HG03159 (cell line): ENCODE data around the gene MMP10.

Source experiments
- ATAC-seq: cut with Tn5 transposase; IDR thresholded peaks from one replicate; pipeline ENCODE4 v1.9.1; 2021; ENCODE audit warnings: mild to moderate bottlenecking, moderate library complexity; ENCODE audit not compliant: unreplicated experiment

Gene MMP10

DNA sequence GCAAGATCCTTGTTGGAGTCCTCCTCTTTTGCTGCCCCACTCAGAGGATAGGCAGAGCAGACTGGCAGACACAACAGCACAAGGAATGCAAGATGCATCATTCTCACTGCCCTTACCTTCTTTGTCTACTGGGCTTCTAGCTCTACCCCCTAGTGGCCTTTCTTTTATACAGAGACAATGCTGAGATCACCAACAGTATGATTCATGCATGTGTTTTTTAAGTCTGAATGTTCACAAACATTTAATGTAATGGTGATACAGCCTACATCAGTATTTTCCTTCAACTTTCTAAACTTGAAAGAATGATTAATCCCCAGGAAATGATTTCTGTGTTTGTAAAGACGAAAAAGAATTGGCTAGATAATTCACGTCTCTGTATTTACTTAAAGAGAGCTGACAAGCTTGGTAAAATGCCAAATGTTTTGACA is at the start of gene MMP10:
MMP10 (minus strand) TSS at position 138 of the 428 bp plus-strand sequence; CDS start at position 101, 37 bp downstream.
- ATAC-seq: no peak

DNA sequence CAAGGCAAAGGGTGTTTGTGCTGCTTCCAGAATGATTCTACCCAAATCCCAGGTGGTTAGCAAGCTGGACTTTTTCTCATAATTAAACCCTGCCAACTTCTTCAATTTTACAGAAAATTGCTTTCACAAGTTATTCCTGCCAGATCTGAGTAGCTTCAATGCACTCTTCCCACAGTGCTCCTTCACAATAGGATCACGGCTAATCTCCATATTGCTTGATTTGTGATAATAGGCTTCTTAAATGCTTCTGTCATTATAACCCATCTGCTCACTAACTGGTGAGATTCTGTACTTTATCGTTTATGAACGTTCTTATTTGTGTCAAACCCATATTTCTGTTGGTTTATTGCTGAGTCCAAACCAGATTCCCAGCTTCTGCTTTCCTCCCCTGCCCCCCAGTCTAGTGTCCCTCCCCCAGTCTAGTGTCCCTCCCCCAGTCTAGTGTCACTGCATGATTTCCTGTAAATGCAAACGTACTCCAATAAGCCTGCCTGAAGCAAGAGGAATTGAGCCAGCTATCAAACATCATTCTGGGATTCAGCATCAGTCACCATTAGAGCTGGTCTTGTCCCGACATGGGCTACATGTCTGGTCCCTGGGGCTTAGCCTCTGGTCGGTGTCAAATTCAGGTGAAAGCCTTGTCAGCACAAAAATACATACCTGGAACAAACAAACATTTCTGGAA is 49.0 kb upstream of the MMP10 start:
- no peak for ATAC-seq

DNA sequence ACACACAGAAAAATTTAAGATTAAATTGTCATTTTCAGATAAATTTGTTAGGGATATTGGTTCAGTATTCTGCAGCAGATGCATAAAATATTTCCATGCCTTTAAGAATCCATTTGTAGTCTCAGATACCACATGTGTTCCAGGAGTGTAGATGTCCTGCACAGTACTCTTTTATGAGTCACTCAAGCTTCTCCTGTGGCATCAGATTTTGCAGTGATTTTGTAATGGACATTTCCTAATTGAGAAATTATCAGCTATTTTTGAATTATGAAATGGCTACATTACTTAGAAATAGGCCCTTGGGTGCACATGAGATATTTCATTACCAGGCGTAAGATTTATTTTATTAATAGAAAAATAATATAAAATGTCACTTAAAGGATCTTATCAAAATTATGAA is 44.1 kb upstream of the MMP10 start:
- ATAC-seq: no peak

DNA sequence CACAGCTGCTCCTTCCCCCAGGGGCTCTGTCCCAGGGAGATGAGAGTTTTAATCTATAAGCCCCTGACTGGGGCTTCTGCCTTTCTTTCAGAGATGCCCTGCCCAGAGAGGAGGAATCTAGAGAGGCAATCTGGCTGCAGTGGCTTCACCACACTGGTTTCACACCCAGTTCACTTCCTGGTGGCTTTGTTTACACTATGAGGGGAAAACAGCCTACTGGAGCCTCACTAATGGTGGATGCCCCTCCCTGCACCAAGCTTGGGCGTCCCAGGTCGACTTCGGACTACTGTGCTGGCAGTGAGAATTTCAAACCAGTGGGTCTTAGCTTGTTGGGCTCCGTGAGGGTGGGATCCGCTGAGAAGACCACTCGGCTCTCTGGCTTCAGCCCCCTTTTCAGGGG is 39.1 kb upstream of the MMP10 start:
- ATAC-seq: no peak

DNA sequence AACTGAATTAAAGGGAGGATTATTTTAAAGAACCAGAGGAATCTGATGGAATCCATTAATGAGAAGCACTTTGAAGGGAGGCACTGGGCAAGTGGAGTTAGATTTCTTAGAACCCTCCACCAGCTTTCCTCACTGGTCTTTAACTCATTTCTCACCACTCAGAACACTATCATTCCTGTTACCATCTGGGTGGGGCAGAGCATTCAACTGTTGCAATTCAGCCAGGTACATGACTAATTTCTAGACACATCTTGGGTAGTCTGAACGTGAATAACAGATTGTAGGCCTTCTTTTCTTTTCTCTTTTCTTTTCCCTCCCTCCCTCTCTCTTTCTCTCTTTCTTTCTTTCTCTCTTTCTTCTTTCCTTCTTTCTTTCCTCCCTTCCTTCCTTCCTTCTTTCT is 33.1 kb upstream of the MMP10 start:
- no peak for ATAC-seq

DNA sequence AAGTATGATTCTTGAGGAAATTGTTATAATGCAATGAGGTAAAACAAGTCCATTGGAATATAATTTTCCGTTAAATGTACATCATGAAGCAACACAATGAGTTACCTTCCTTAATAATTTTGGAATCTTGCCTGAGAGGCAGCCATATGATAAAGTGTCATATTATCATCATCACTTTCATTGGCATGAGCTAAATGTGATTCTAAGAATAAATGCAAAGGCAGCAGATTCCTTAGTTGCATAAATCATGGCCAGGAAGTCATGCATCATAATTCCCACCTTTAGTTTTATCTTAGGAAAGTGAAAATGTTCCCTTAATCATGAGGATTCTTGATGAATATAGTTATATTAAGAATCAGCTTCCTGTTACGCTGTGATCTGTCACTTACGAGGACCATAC is 31.8 kb upstream of the MMP10 start:
- no peak for ATAC-seq

DNA sequence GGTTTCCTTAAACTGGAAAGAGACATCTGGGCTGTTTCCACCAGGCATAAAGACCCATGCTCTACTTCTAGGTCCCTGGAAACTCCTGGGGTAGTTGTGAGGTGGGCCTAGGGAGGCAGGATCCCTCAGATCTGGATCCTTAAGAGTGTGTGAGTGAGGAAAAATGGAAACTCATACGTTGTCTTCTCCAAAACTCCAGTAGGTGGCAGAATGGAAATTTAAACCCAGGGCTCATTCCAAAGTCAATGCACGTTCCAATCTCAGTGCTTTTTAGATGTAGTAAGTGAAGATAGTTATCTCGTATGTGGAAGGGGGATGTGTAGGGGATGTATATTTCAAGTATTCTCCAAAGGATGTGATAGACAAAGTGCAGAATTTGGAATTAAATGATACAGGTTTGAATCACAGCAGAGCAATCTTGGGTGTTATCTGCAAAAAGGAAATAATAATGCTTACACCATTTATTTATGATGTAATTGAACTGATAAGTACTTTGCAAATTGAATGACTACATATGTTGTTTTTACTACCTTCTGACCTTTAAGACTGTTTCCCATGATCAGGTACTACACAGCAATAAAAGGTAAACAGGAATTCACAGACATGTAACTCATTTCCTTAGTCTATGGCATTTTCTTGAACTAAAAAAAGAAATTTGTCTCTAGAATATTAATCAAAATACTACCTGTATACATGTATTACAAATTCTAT is 30.7 kb upstream of the MMP10 start:
- ATAC-seq: no peak

DNA sequence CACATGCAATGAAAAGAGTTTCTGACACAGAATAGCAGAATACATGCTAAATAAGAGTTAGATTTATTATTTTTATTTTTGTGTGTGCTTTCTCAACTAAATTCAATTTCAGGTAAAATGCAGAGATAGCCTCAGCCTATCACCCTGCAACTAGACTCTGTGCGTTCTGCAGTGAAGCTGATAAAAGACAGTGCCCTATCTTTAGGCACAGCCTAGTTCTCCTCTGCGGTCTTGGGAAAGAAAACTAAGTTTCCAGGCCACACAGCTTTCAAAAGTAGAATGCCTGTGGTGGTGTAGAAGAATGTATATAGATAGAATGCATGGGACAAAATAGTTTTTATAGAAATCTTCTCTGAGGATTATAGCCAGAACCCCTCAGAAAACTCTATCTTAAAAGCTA is 29.5 kb upstream of the MMP10 start:
- ATAC-seq: no peak

GRCh38 chr11:102807921-102808320 is 27.5 kb upstream of the MMP10 start:
- ATAC-seq: no peak

GRCh38 chr11:102806296-102806695 is 25.9 kb upstream of the MMP10 start:
- ATAC-seq: no peak

DNA sequence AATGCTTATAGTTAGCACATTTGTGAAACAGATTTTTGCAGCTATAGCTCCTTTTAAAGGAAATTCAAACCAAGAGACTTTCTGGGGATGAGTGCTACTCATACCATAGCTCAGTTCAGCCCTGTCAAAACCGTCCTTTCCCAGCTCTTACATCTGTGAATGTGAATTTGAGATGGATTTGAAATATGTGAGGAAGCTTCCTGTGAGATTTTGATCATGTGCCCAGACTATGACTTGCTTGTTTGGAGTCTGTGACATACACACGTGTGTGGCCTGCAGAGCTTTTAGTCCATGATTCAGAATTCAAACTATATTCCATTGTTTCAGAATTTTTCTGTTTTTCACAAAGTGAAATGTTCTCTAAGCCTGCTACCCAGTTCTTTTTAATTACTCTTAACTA is 21.9 kb upstream of the MMP10 start:
- no peak for ATAC-seq

- no peak for ATAC-seq
Measured at GRCh38 chr11:102800767-102801166, 20.3 kb upstream of the MMP10 start.

DNA sequence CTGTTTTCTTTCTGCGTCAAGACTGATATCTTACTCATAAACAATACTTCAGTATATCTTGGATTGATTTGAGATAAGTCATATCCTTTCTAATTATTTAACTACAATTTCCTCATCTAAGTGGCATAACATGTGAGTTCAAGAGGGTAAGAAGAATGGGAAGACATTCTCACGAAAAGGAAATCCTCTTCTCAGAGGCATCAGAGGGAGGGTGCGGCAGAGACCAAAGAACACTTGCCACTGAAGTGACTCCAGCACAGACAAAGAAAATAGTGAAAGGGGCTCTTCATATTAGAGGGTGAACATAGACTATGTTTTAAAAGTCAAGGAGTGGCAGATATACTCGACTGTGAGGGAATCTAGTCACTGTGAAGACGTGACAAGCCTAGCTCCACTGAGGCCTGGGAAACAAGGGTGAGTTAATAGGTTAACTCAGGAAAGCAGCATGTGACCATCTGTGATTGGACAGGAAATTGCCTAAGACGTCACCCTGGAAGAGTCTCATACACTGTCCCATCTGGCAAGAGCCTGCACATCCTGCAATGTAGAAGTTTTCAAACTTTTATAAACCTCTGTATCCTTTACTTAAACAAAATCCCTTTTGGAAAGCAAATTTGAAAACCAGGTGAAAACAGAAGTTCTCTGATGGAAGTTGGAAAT is 19.4 kb upstream of the MMP10 start:
- ATAC-seq: no peak

DNA sequence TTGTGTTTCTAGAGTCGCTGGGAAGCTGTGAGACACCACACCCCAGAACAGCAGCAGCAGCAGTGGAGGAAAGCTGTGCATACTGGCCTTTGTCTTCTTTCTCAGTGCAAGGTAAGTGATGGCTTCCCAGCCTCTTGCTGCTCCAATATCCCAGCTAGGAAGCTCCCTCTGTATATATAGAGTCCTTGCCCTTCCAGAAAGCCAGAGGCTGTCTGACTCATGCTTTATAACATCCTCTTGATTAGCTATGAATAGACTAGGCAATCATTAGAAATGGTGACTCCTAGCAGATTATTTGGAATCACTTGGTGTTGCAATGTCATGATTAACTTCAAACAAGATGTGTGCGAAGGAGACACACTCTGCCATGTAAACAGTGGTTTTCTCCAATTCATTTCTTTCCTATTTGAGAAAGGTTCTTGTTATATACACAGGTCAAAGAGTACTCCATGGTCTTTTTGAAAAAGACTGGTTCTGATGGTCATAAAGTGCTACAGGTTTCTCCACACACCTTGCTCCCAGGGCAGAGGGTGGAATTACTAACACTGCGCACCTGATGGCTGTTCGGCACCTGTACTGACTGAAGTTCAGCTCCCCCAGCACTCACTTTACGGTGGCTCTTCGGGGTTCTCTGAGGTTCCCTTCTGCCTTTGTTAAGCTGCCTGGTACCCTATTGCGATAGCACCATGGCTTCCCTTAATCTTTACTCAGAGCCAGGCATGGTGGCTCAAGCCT is 17.8 kb upstream of the MMP10 start, which contains the start of gene MMP1:
MMP1 (minus strand) TSS at position 149 of the 735 bp plus-strand sequence; CDS start at position 81, 68 bp downstream.
- ATAC-seq: no peak

DNA sequence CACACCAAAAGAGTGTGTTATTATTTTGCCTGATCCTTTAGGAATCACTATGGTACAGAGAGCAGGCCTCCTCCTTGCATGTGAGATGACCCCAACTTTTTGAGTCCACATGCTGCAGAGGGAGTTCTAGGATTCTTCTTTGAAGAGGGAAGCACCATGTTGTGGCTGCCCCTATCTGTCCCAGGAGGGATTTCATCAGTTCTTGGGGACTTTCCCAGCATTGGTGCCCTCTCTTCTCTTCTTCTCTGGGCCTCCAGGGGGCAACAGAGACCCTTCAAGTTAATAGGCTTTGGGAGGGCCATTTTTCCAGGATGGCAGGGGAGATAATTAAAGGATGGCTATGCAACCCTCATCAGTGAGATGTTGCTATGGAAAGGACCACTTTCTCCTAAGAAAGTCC is 14.0 kb upstream of the MMP10 start:
- ATAC-seq: peak; percentile 98

DNA sequence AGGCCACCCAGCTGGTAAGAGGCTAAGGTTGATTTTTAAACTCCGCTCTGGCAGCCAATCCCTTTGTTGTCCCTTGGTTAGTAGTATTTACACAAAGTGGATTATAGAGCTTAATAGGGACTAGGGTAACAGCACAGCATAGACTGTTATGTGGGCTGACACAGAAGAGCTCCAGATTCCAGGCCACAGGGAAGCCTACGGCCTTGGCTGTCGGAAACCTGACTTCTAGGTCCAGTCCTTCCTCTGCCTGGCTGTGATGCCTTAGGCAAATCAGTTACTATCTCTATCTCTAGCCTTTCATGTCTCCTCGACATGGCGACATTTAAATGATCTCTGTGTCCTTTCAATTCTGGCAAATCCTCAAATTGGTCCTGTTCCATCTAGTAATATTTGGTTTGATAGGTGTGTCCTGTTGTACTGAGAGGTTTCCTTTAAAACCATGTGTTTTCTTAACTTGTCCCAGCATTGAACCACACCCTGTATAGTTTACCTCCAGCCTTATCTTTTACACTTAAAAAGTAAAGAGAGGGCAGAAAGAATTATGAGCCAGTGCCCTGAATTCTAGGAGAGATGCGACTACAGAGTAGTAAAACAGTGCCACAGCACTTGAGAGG is 13.4 kb upstream of the MMP10 start:
- ATAC-seq: no peak

DNA sequence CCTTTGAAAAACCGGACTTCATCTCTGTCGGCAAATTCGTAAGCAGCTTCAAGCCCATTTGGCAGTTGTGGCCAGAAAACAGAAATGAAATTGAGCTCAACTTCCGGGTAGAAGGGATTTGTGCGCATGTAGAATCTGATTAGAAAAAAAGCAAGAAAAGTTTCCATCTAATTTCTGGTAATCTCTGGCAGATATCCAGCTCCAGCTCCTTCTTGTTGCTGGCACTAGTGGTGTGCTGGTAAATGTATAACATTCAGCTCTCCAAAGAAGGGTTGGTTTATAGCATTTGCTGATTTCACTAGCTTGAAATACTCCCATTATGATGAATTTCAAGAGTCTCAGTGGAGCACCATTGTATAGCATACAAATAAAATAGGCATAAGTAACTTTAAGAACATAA is 12.2 kb upstream of the MMP10 start:
- no peak for ATAC-seq

- no peak for ATAC-seq
Measured at GRCh38 chr11:102791271-102792036, 11.0 kb upstream of the MMP10 start.

DNA sequence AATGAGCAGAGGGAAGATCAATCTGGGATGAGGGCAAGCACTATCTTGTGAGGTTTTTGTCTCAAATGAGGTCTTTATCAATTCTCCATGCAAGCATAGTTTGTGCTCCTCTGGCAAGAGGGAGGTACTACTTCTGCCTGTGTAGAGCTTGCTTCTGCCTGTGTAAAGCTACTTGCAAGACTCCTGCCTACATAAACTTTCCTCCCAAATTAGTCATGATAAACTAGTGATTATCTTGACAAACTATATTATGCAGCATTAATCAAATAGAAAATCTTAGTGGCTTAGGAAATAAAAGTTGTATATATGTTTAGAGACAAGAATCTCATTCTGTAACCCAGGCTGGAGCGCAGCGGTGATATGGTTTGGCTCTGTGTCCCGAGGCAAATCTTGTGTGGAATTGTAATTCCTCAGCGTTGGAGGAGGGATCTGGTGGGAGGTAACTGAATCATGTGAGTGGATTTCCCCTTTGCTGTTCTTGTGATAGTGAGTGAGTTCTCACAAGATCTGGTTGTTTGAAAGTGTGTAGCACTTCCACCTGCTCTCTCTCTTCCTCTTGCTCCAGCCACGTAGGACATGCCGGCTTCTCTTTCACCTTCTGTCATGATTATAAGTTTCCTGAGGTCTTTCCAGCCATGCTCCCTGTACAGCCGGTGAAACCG is 8.0 kb upstream of the MMP10 start:
- ATAC-seq: no peak

DNA sequence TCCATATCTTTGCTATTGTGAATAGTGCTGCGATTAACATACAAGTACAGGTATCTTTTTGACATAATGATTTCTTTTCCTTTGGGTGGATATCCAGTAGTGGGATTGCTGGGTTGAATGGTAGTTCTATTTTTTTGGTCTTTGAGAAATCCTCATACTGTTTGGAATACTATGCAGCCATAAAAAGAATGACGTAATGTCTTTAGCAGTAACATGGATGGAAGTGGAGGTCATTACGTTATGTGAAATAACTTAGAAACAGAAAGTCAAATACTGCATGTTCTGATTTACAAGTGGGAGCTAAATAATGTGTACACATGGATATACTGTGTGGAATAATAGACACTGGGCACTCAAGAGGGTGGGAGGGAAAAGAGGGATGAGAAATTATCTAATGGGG is 4.0 kb upstream of the MMP10 start:
- ATAC-seq: no peak
